HG03342 (cell line): ENCODE results near the gene PDE1C.
A peak's percentile ranks its signal among the peaks of the same experiment; 100 is the strongest.

Experiments used
- ATAC-seq: cut with Tn5 transposase; IDR thresholded peaks from one replicate; pipeline ENCODE4 v1.9.1; 2021; ENCODE audit warnings: mild to moderate bottlenecking, moderate library complexity; ENCODE audit not compliant: unreplicated experiment

Gene PDE1C

GRCh38 chr7:31899356-31899927, 170.8 kb downstream of the PDE1C start:
- ATAC-seq: no peak

- no peak for ATAC-seq
Measured at GRCh38 chr7:31896925-31897324, 173.3 kb downstream of the PDE1C start.

DNA sequence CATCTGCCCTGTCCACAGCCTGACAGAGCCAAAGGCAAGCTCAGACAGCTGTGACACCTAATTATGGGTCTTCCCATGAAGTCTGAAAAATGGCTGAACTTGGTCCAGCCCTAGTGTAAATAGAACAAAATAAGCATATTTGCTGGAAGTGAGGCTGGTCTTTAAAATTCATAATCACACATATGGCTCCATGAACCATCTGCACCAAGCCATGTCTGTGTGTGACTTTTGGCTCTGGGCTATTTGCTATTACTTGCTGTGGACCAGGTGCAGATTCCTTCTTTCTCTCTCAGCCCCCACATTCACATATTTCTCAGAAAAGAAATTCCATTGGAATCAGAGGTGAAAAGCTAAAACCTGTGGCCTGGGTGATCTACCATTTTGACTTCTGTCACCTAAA, 175.9 kb downstream of the PDE1C start:
- no peak for ATAC-seq

DNA sequence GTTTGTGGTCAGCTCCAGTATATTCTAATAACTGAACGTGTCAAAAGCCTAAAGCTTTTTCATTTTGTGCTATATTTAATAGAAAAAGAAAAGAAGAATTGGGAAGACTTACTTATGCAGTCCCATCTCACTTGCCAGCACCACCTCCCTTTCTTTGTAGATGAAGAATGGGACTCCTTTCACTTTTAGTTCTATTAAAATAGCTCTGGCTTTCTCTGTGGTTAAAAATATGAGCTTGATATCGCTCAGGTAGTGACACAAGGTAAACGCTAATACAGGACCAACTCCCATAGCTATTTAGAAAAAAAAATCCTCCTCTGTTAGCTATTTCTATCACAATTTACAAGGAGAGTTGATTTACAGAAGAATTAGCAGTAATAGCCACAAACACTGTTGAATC, 176.8 kb downstream of the PDE1C start:
- ATAC-seq: no peak

GRCh38 chr7:31892099-31892829, 177.9 kb downstream of the PDE1C start:
- ATAC-seq: peak; percentile 89

DNA sequence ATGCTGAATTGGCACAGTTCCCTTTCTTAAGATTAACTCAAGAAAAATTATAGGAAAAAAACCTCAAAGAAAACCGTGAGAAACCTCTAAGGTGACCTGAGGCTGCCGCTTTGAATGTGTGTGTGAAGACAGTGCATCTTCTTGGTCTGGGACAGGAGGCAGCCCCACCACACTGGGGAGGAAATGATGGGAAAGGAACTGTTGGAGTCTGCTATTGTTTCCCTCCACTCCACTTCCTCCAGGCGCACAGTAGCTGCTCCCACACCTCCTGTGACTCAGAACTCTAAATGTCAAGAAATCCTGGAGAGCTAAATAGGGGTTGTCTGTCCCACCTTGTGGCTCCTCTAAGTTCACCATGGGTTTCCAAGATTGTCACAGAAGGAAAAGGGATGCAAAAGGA, 179.4 kb downstream of the PDE1C start:
- ATAC-seq: no peak

GRCh38 chr7:31890198-31890597, 180.0 kb downstream of the PDE1C start:
- ATAC-seq: no peak

GRCh38 chr7:31887006-31887405, 183.2 kb downstream of the PDE1C start:
- ATAC-seq: no peak

DNA sequence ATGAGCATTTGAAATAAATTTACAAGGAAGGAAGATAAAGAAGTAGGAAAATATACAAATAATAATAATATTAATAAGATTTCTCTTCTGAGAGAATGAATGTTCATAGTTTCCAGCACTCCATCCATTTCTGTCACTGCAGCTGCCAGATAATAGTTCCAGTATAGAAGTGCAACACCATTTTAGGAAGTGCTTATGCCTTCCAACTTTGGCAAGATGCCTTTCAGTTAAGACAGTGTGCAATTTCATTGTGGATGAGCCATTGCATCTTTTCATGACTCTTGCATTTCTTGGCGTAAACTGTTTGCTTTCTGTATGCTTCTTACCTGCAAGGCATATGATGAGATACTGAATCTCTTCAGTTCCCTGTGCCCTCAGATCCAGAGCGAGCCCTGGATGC, 185.0 kb downstream of the PDE1C start:
- ATAC-seq: no peak

GRCh38 chr7:31883761-31884164, 186.4 kb downstream of the PDE1C start:
- peak; percentile 98 for ATAC-seq

DNA sequence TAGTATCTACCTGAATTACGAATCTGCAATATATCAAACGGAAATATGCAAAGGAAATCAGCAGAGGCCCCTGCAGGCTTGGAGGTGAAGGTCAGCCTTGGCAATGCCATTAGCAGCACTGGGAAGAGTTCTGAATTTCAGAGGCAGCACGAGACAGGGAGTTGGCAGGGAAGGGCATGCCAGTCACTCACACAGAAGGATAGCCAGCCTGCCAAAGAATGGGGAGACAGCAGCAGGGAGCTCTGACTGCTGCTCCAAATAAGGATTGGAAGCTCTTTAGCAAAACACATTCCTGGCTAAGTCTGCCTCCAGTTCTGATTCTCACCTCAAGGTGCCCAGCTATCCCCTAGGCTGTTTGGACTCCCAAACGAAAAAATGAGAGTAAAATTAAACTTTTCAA, 188.0 kb downstream of the PDE1C start:
- no peak for ATAC-seq

GRCh38 chr7:31878875-31879274, 191.3 kb downstream of the PDE1C start:
- ATAC-seq: no peak

DNA sequence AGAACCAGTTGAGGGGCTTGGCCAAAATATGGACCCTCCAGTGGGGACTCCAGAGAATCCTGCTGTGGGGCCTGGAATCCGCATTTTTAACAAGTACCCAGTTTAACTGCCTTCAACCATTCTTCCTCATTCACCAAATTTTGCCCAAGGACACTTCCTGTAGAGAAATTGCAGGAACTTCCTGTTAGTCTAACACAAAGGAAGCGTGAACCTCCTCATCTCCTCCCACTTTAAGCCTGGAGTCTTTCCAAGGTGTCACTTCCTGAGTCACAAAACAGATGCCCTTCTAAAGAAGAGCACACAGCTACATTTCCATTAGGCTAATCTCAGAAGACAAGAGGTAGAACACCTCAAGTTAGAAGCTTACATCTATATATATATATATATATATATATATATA, 194.8 kb downstream of the PDE1C start:
- no peak for ATAC-seq

GRCh38 chr7:31874631-31875386, 195.4 kb downstream of the PDE1C start:
- ATAC-seq: no peak

DNA sequence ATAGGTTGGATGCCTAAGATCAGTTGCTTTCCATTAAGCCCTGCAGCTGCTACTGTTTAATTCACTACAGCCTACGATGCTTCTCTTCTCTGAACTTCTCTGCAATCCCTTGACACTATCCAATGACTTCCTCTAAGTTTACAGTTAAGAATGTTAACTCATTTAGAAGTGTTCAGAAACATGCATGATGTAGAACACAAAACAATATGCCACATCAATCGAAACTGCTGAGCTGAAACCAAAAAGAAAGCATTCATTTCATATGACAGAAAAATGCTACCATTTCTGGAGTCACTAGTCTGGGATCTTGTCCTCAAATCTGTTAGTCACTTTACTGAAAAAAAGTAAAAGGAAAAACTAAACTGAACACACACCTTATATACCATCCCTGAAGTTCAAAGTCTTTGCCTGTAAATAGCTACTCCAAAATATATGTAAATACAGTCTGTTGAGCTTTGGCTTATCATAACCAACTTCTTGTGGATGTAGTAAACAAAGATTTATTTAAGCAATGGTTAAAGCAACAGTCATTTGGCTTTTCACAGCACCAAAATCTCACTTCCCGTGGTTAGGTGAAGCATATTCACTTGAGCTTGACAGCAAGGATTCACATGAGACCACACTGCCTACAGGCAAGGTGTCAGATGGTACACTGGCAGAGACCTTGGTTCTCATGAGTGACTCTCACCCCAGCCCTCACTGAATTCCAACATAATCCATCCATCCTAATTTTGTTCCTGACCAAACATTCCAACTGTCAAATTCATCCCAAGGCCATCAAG, 196.2 kb downstream of the PDE1C start:
- ATAC-seq: peak; percentile 95

DNA sequence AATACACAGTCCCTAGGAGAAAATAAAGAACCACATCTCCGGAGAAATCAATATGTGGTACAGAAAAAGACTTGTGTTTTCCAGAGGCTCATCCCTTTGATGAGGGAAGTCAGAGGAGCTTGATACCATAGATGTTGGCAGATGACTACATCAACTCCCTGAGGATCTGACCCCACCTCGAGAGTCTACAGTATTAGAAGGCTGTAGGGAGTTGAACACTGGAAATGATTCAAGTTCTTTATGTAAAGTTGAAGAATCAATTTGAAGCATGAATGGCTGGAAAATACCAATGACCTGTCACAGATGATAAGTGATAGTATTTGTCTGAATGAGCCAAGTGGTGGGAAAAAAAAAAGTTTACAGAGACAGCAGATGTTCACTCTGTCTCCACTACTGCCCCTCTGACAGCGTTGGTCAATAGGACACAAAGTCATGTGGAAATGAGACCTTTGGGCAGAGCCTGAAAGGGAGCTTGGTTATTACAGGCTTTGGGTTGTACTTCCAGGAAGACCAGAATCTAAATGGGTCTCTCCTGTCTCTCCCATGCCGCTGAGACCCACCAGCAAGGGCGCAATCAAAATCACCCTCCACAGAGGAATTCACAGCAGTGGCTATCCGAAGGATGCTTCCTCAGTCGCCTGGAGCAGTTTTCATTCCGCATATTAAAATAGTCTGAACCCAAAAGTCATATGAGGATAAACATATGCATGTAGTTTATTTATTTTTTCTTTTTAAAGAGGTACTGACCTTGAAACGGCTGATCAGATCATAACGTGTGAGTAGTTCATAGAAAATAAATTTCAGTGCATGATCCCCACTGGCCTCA, 197.4 kb downstream of the PDE1C start:
- no peak for ATAC-seq

DNA sequence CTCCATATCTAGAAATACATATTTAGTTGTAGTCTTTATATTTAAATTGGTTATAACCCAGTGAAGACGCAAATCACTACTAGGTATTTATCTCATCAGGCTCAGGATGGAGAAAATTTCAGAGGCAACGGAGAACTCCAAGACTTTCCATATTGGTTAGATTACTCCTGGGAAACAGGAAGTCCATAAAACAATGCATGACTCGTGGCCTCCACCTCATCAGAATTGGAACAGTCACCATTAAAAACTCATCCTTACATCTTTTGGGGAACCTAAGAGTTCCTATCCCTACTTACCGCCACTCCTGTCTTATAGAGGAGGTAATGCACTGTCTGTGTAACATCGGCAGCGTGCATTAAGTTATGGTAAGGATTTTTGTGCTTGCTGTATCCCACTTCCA, 205.6 kb downstream of the PDE1C start:
- no peak for ATAC-seq

- ATAC-seq: no peak
Measured at GRCh38 chr7:31860925-31861324, 209.3 kb downstream of the PDE1C start.

DNA sequence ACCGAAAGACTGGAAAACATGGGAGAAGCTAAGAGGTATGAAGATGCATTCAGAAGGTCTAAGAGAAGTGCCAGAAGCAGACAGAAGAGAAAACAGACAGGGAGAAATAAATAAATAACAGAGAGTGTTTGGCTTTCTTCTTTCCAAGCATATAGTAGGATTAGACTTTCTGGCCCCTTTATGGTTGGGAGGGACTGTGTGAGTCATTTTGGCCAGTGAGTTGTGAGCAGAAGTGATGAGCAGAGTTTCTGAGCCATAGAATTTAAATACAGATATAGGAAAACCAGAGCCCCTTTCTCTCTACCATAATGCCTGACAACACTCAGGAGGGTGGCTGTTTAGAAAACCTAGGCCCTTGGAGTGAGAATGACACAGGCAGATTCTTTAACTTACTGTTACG, 212.2 kb downstream of the PDE1C start:
- no peak for ATAC-seq

- ATAC-seq: no peak
Measured at GRCh38 chr7:31857172-31857571, 213.0 kb downstream of the PDE1C start.

- no peak for ATAC-seq
Measured at GRCh38 chr7:31856337-31856736, 213.9 kb downstream of the PDE1C start.
